Transverse colon (tissue), 4 donors: Measurements from ENCODE around the gene METTL14.

Experiments used
- EP300 ChIP-seq: sonication (generic); formaldehyde crosslinking; IDR thresholded peaks from one replicate; pipeline ENCODE4 v1.6.1; 2017; ENCODE audit warnings: antibody characterized with exemption, low read depth
- POLR2A ChIP-seq: fragments of 450-650 bp; IDR thresholded peaks from one replicate; pipeline ENCODE4 v1.6.1; 2016; ENCODE audit warnings: antibody characterized with exemption, mild to moderate bottlenecking, moderate library complexity
- POLR2AphosphoS5 ChIP-seq, 3 donors: sonication (generic); formaldehyde crosslinking; IDR thresholded peaks; one replicate each; pipeline ENCODE4 v1.6.1; 2016; ENCODE audit warnings: antibody characterized with exemption in 3 of 3
- TF ChIP-seq, protein P1 (sequence below), 5 experiments: fragments of 200-600 bp in 3 of 5; fragments of 450-650 bp in 2 of 5; sonication (generic) in 3 of 5; IDR thresholded peaks; 1 replicate in 2 of 5; 2 replicates in 3 of 5; pipeline ENCODE4 v1.5.1; 2016 to 2017; ENCODE audit warnings: antibody characterized with exemption in 5 of 5, inconsistent platforms in 3 of 5, mild to moderate bottlenecking in 2 of 5, moderate library complexity in 1 of 5

DNA sequence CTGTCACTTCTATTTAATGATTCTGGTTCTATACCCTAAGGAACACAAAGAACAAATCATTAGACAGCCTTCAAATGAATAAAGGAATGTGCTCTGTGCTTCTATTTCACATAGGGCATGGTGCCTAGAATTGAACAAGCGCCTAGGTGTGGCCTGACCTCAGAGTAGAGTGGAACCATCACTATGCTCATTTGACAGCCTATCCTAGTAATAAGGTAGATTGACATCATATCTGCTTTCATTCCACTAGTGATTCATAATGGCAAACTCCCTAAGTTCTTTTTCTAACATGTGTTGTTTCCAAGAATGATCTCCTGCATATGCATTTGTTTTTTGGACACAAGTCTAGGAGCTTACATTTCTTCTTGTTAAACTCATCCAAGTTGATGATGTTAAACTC lies 36.6 kb downstream of the METTL14 start:
- no peak for TF ChIP-seq EP300
- no peak for TF ChIP-seq POLR2A
- TF ChIP-seq, protein P1, sequence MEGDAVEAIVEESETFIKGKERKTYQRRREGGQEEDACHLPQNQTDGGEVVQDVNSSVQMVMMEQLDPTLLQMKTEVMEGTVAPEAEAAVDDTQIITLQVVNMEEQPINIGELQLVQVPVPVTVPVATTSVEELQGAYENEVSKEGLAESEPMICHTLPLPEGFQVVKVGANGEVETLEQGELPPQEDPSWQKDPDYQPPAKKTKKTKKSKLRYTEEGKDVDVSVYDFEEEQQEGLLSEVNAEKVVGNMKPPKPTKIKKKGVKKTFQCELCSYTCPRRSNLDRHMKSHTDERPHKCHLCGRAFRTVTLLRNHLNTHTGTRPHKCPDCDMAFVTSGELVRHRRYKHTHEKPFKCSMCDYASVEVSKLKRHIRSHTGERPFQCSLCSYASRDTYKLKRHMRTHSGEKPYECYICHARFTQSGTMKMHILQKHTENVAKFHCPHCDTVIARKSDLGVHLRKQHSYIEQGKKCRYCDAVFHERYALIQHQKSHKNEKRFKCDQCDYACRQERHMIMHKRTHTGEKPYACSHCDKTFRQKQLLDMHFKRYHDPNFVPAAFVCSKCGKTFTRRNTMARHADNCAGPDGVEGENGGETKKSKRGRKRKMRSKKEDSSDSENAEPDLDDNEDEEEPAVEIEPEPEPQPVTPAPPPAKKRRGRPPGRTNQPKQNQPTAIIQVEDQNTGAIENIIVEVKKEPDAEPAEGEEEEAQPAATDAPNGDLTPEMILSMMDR (IDR thresholded peaks at IDR 0.05): no peak
- no peak for TF ChIP-seq POLR2AphosphoS5 (IDR thresholded peaks at IDR 0.05)
